GM21390 (cell line): ENCODE measurements around the gene CDK14.

ENCODE experiments used
- ATAC-seq: cut with Tn5 transposase; IDR thresholded peaks from one replicate; pipeline ENCODE4 v1.9.1; 2021; ENCODE audit not compliant: unreplicated experiment

CDK14 gene

GRCh38 chr7:90596671-90597562, 796 bp downstream of the CDK14 start:
- peak; percentile 23 for ATAC-seq

- no peak for ATAC-seq
Measured at GRCh38 chr7:90597563-90598253, 1.6 kb downstream of the CDK14 start.

GRCh38 chr7:90599038-90599437, 2.9 kb downstream of the CDK14 start:
- no peak for ATAC-seq

- no peak for ATAC-seq
Measured at GRCh38 chr7:90599892-90600555, 3.9 kb downstream of the CDK14 start.

GRCh38 chr7:90602303-90602702, 6.2 kb downstream of the CDK14 start:
- no peak for ATAC-seq

- no peak for ATAC-seq
Measured at GRCh38 chr7:90603346-90603745, 7.2 kb downstream of the CDK14 start.

GRCh38 chr7:90604383-90604782, 8.3 kb downstream of the CDK14 start:
- no peak for ATAC-seq

GRCh38 chr7:90605055-90605454, 8.9 kb downstream of the CDK14 start:
- ATAC-seq = no peak

- ATAC-seq = no peak
Measured at GRCh38 chr7:90607196-90607595, 11.1 kb downstream of the CDK14 start.

- ATAC-seq = no peak
Measured at GRCh38 chr7:90610105-90610504, 14.0 kb downstream of the CDK14 start.

GRCh38 chr7:90611115-90611514, 15.0 kb downstream of the CDK14 start:
- ATAC-seq = no peak

GRCh38 chr7:90613088-90613498, 17.0 kb downstream of the CDK14 start:
- peak; percentile 93 for ATAC-seq

- no peak for ATAC-seq
Measured at GRCh38 chr7:90617442-90617841, 21.3 kb downstream of the CDK14 start.

- ATAC-seq = no peak
Measured at GRCh38 chr7:90618876-90619275, 22.8 kb downstream of the CDK14 start.

- ATAC-seq = peak; percentile 60
Measured at GRCh38 chr7:90621125-90621746, 25.1 kb downstream of the CDK14 start.

- ATAC-seq = no peak
Measured at GRCh38 chr7:90621747-90622140, 25.6 kb downstream of the CDK14 start.

GRCh38 chr7:90622670-90623069, 26.5 kb downstream of the CDK14 start:
- no peak for ATAC-seq

GRCh38 chr7:90624225-90624911, 28.2 kb downstream of the CDK14 start:
- no peak for ATAC-seq

GRCh38 chr7:90625051-90625450, 28.9 kb downstream of the CDK14 start:
- ATAC-seq = no peak

GRCh38 chr7:90625562-90625961, 29.4 kb downstream of the CDK14 start:
- ATAC-seq = no peak

GRCh38 chr7:90626013-90626412, 29.9 kb downstream of the CDK14 start:
- no peak for ATAC-seq
